GM19043 (cell line): Measurements from ENCODE around the gene CATSPERE.
"Not testable (repeated sequence)": the region's sequence is repeated elsewhere in the genome, so short reads cannot be mapped to it uniquely, and the experiment has no call there.

Source experiments
- ATAC-seq: cut with Tn5 transposase; IDR thresholded peaks from one replicate; pipeline ENCODE4 v1.9.1; 2021; ENCODE audit warnings: low read depth; ENCODE audit not compliant: unreplicated experiment

Gene CATSPERE

GRCh38 chr1:244447024-244447423 is 14.0 kb upstream of the CATSPERE start:
- ATAC-seq = no peak

- no peak for ATAC-seq
Measured at GRCh38 chr1:244447552-244447951, 13.5 kb upstream of the CATSPERE start.

- ATAC-seq = no peak
Measured at GRCh38 chr1:244448279-244449036, 12.6 kb upstream of the CATSPERE start.

GRCh38 chr1:244449936-244450508 is 11.1 kb upstream of the CATSPERE start:
- no peak for ATAC-seq

GRCh38 chr1:244450597-244451538 is 10.2 kb upstream of the CATSPERE start:
- ATAC-seq = no peak

- no peak for ATAC-seq
Measured at GRCh38 chr1:244451539-244451950, 9.5 kb upstream of the CATSPERE start, which contains the start of gene ADSS2. TSS of gene ADSS2 (minus strand) at chr1:244451909. CDS start at chr1:244451817, 92 bp downstream.

GRCh38 chr1:244451951-244452795 is 8.9 kb upstream of the CATSPERE start:
- ATAC-seq = peak; percentile 85

- no peak for ATAC-seq
Measured at GRCh38 chr1:244454412-244454811, 6.7 kb upstream of the CATSPERE start.

- no peak for ATAC-seq
Measured at GRCh38 chr1:244456586-244456985, 4.5 kb upstream of the CATSPERE start.

GRCh38 chr1:244458781-244459180 is 2.3 kb upstream of the CATSPERE start:
- no peak for ATAC-seq

GRCh38 chr1:244460197-244460596 is 876 bp upstream of the CATSPERE start:
- ATAC-seq = no peak

- ATAC-seq = no peak
Measured at GRCh38 chr1:244466724-244467123, 5.7 kb downstream of the CATSPERE start.

- ATAC-seq = no peak
Measured at GRCh38 chr1:244473059-244473605, 12.1 kb downstream of the CATSPERE start.

GRCh38 chr1:244484971-244485370 is 23.9 kb downstream of the CATSPERE start:
- not testable (repeated sequence) for ATAC-seq

- no peak for ATAC-seq
Measured at GRCh38 chr1:244494653-244495052, 33.6 kb downstream of the CATSPERE start.

- no peak for ATAC-seq
Measured at GRCh38 chr1:244496186-244496585, 35.1 kb downstream of the CATSPERE start.

GRCh38 chr1:244497805-244498204 is 36.7 kb downstream of the CATSPERE start:
- ATAC-seq = no peak

- not testable (repeated sequence) for ATAC-seq
Measured at GRCh38 chr1:244499484-244499883, 38.4 kb downstream of the CATSPERE start.

- ATAC-seq = not testable (repeated sequence)
Measured at GRCh38 chr1:244500515-244500914, 39.4 kb downstream of the CATSPERE start.

GRCh38 chr1:244502630-244503029 is 41.6 kb downstream of the CATSPERE start:
- ATAC-seq = no peak
